Fibroblast of skin of back (primary cell): ENCODE measurements around the gene HLA-DOA.

Experiments
- DNase-seq: peaks from one replicate; pipeline ENCODE4 v3.0.0-alpha.2; 2013

Gene HLA-DOA

DNA sequence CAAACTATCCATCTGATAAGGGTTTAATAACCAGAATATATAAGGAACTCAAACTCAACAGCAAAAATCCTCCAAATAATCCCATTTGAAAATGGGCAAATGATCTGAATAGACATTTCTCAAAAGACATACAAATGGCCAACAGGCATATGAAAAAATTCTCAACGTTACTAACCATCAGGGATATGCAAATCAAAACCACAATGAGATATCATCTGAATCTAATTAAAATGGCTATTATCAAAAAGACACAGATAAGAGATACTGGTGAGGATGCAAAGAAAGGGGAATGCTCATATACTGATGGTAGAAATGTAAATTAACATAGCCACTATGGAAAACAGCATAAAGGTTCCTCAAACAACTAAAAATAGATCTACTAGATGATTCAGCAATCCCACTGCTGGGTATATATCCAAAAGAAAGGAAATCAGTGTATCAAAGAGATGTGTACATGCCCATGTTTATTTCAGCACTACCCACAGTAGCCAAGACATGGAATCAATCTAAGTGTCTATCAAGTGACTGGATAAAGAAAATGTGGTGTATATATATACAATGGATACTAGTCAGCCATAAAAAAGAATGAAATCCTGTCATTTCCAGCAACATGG, 47.1 kb downstream of the HLA-DOA start:
- no peak for DNase-seq

DNA sequence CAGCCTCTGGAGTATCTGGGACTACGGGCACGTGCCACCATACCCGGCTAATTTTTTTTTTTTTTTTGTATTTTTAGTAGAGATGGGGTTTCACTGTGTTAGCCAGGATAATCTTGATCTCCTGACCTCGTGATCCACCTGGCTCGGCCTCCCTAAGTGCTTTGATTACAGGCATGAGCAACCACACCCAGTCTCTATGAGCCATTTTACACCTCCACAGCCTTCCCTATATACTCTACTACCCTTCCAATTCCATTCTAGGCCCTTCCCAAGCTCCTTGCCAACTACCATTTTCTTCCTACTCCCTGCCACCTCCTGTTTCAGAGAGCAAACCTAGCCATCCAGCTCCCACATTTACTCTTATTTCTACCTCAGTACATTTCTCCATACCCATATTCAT, 48.8 kb downstream of the HLA-DOA start:
- no peak for DNase-seq

DNA sequence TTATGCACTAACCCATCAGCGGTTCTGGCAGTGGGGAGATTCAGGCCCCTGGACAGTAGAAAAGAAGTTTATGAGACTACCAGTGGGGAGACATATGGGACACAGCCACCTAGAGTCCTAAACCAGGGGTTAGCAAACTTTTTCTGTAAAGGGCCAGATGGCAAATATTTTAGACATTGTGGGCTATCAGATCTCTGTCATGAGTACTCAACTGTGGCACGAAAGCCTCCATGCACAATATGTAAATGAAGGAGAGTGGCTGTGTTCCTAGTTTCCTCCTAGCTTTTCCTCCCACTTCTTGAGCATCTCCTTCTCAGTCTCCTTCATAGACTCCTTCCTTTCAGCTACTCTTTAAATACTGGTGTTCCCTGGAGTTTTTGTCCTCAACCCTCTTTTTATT, 53.2 kb downstream of the HLA-DOA start:
- DNase-seq, result no peak

DNA sequence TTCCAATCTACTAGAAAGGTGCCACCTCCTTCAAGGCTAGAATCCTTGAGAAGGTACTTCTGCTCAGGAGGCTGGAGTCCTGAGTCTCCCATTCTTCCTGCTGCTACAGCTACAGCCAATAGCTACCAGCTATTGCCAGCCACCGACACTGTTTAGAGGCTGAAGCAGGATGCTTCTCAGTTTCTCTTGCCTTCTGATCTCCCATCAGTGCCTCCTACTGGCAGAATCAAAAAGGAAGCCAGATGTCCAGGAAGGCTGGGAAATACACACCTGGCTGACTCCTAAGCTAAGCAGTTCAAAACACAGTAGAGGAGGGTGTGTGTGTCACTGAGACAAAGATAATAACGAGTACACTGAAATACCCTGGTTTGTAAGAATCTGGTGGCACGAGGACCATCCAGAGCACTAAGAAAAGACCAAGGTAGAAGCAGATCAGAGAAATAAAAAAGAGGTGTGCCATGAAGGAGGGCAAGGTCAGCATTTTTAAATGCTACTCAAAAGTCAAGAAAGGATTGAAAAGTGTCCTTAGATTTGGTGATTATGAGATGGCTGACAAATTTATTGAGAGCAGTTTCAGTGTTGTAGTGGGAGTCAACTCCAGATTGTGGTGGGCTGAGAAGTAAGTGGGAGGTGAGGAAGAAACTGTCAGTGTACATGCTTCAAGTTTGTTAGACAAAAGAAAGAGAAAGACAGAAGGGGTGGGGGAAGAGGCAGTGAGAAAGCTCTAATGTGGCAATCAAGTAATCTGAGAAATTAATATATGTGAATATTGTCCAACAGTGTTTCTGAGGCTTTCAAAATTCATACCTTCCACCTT, 54.2 kb downstream of the HLA-DOA start:
- DNase-seq, result no peak

DNA sequence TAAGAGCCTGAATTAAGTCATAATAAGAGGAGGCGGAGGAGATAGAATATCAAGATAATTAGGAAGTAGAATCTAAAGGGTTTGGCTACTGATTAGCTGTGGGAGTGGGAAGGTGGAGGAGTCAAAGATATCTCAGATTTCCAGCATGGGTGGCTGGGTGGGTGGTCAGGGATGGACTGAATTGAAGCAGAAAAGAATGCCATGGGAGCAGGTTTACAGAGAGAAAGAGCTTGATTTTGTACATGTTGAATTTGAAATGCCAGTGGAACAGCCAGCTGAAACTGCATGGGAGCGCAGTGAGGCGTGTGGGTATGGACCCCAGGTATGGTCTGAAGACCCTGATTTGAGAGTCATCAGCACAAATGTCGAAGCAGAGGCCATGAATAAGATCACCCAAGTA, 55.1 kb downstream of the HLA-DOA start:
- no peak for DNase-seq
